ENCODE results near the gene ARID1A.
A peak's percentile ranks its signal among the peaks of the same experiment; 100 is the strongest.
"Not testable (repeated sequence)": the region's sequence is repeated elsewhere in the genome, so short reads cannot be mapped to it uniquely, and the experiment has no call there.

ARID1A gene

GRCh38 chr1:26697978-26698849, 2.4 kb downstream of the ARID1A start:
- peak; percentile 71 for DNase-seq

DNA sequence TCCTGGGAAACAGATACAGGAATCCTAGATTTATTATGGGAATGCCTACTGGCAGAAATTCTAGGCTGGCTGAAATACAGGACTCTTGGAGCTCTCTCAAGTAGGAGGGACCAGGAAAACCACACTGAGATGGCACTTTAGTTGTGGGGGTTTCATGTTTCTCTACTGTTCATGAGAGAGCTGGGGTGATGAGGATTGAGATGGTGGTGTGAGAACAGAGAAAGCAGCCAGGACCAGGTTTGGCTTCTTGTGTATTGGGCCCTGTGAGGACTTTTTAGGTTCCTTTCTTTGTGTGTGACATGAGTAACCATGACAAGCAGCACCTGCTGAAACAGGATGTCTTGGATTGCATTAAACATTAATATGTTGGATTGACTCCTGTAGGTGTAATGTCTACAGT, 4.9 kb downstream of the ARID1A start:
- DNase-seq, result no peak

DNA sequence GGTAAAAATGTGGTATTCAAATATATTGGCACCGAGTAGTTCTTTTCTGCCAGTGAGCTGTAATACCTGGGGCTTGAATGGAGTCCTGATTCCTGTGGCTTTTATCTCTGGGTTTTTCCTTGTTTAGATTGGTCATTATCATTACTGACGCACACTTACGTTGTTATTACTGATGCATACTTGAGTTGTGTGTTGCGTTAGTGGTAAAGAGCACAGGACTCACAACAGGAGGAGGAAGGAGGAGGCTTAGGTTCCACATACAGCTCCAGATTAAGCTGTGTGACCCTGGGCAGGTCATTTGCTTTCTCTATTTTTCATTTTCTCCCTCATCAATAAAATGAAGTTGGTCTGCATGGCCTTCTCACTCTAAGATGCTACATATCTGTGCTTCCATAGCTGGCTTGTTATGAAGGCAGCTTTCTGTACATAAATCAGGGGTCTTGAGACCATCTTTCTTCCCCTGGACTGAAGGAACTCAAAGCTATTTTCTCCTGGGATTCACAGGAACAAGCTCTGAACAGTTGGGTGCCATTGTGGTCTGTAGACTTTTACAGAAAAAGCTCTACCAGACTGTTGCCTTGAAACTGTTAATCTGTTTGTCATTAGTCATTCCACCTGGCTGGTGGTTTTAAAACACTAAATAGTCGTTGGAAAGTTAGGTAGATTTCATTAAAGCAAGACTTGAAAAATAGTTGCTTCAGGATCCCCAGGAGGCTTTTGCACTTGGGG, 5.6 kb downstream of the ARID1A start:
- DNase-seq, result no peak

GRCh38 chr1:26701995-26702679, 6.3 kb downstream of the ARID1A start:
- no peak for DNase-seq

DNA sequence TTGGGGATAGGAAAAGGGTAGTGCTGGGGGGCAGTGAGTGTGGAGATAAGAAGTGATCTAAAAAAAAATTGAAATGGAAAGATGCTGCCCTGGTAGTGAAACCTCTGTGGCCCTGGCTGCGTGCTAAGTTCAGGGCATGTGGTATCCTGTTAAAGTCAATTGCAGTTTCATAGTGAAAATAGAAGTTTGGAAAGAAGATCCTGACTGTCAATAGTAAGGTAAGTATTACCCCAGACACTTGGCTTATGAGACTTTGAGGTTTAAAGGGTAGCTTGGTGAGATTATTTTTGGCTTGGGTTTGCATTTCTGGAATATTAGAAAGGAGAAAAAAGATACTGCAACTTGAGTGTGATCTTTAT, 6.8 kb downstream of the ARID1A start:
- DNase-seq, result no peak

- DNase-seq, result no peak
Measured at GRCh38 chr1:26703478-26703877, 7.7 kb downstream of the ARID1A start.

DNA sequence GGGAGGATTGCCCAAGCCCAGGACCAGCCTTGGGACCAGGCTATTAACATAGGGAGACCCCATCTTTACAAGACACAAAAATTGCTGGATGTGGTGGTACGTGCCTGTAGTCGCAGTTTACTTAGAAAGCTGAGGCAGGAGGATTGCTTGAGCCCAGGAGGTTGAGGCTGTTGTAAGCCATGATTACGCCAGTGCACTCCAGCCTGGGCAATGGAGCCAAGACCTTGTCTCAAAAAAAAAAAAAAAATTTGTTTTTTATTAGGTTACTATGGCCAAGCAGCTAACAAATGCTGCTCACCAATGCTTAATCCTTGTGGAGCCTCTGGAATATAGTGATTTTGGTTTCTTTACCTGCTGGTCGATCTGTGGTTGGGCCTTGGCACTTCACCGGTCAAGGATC, 8.8 kb downstream of the ARID1A start:
- no peak for DNase-seq

GRCh38 chr1:26705227-26705626, 9.4 kb downstream of the ARID1A start:
- DNase-seq, result not testable (repeated sequence)

GRCh38 chr1:26705788-26706311, 10.0 kb downstream of the ARID1A start:
- DNase-seq, result no peak

DNA sequence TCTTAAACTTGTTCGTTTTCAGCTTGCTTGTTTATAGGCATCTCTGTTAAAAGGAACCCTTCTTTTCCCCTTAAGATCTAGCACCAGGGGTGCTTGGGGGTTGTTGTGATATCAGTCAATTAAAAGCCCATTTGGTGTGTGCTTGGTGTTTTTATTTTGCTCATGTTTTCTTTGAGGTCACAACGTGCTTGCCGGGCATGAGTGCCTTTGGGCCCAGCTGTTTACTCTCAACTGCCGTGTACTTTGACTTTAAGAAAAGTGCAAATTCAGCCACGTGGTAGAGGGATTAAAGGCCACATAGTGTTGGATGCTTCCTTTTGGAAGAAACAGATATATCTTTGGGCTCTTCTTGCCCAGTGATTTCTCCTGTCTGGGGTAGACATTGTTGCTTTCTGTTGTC, 10.5 kb downstream of the ARID1A start:
- no peak for DNase-seq

DNA sequence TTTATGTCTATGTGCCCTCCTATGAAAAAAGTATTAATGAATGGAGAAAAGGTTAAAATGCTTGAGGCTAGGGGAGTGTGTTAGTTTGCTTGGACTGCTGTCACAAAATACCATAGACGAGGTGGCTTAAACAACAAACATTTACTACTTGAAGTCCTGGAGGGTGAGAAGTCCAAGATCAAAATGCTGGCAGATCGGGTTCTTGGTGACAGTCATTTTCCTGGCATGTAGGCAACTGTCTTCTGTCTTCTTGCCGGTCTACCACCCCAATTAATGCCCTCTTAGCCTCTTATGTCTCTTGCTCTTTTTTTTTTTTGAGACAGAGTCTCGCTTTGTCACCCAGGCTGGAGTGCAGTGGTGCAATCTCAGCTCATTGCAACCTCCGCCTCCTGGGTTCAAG, 15.0 kb downstream of the ARID1A start:
- no peak for DNase-seq

GRCh38 chr1:26711777-26712176, 16.0 kb downstream of the ARID1A start:
- no peak for DNase-seq

GRCh38 chr1:26717017-26717491, 21.2 kb downstream of the ARID1A start:
- no peak for DNase-seq

GRCh38 chr1:26719205-26719604, 23.4 kb downstream of the ARID1A start:
- DNase-seq, result no peak

DNA sequence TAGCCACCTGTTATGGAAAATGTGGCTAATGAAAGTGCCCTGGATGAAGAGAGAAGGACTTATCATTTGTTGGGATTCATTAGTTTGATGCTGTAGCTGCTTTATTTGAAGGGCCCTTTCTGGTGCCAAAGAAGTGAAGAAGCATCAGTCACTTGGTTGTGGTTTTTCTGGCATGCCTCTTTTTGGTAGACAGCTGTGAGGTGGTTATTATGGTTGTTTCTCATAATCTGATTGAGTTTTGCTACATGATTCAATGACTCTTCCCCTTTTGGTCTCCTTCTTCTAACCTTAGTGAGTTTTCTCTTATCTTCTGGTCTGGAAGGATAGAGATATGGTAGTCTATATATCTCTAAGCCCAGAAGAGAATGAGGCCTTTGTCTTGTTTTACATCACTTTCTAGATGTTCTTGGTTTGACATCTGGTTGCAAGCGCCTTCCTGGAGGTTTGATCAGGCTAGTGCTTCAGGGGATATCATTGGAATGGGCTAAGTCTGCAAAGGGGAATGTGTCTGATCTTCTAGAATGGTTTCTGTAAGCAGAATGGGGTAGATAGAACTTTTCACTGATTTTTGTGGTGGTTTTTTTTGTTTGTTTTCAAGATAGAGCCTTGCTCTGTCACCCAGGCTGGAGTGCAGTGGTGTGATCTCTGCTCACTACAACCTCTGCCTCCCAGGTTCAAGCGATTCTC, 26.0 kb downstream of the ARID1A start:
- no peak for DNase-seq

DNA sequence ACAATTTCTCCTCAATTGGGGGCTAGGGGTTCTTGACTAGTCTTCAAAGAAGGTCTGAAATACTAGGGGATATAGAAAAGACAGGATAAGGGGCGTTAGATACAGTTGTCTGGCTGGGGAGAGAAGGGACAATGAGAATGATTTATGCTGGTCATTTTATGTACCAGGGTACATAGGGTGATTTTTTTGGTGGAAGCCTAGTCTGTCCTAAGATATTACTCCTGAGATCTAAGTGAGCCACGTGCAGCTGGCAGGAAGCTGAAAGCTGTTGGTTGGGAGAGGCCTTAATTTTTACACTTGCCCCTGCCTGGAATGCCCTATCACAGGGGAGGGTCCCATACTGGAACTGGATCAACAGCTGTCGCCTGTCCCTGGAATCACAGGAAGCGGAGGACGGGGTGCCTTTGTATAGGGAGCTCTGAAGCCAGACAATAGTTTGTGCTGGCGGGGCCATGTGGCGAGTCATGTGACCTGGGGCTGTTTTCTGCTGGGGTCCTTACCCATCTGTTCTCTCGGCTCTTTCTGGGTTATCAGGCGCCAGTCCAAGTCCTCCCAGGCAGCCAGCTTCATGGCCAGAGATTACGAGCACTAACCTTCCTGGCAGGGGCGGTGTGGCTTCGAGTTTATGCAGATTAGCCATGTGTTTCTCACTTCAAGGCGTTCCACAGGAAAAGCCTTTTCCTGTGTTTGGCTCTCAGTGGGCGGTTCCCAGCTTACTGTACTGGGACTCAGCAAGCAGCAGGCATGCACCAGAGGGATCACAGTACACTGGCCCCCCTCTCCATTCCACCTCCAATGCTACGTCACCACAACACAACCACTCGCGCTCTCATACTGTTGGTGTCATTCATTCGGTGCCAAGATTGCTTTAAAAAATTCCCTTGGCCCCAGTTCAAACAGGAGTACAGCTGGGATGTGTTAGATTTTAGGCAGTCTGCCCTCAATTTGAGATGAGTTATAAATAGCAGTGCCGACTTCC, 27.5 kb downstream of the ARID1A start:
- DNase-seq, result peak; percentile 93

- DNase-seq, result no peak
Measured at GRCh38 chr1:26724118-26724517, 28.3 kb downstream of the ARID1A start.

DNA sequence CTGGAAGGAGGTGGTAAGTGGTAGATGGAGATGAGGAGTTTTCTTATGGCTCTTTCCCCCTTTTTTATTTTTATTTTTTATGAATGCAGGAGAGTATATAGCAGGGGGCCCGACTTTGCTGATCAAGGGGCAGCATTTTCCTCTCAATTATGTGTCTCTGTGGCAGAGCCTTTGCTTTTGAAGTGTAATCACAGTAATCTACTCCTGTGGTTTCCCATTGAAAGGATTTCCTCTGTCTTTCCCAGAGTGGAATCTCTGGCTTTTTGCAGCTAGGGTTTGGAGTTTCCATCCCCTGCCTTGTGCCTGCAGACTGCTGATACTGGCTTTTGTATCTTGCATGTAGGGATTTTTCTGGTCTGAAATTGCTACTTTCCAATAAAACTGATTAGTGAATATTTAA, 29.1 kb downstream of the ARID1A start:
- no peak for DNase-seq

DNA sequence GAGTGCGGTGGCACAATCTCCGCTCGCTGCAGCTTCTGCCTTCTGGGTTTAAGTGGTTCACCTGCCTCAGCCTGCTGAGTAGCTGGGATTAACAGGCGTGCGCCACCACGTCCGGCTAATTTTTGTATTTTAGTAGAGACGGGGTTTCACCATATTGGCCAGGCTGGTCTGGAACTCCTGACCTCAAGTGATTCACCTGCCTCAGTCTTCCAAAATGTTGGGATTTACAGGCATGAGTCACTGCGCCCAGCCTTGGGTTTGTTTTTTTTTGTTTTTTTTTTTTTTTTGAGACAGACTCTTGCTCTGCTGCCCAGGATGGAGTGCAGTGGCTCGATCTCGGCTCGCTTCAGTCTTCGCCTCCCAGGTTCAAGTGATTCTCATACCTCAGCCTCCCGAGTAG, 30.1 kb downstream of the ARID1A start:
- not testable (repeated sequence) for DNase-seq

DNA sequence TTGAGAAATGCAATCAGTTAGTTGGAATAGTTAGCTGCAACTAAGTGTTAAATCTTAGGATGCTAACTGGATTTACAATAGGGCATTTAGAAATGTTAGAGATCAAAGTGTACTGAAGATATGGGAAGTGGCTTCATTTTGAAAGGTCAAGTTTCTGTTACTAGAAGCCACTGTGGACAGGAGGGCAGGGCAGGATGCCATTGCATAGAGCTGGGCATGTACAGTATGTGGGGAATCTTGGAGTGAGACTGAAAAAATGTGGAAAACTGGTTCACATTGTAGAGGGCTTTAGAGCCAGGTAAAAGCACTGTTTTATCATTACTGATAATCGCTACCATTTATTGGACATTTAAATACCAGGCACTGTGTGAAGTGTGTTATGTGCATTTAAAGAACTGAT, 31.0 kb downstream of the ARID1A start:
- DNase-seq, result no peak

DNA sequence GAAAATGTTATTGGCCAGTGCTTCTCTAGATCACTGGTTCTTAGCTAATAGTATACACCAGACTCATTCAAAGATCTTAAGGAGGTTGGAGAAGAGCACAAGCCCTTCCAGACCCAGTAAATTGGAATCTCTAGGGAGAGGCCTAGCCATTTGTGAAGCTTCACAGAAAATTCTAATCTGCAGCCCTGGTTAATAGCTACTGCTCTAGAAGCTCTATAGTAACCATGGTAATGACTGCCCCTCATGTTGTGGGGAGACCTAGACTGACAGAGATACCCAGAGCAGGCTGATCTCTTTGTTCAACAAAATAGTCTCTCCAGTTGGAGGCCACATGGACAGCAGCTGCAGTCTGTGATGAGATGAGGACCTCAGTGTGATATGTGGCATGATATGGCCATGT, 31.7 kb downstream of the ARID1A start:
- no peak for DNase-seq

GRCh38 chr1:26728645-26729044, 32.8 kb downstream of the ARID1A start:
- DNase-seq, result no peak
